Activated CD8-positive, alpha-beta memory T cell treated with anti-CD3 and anti-CD28 coated beads, Interleukin-2, amount 50 U/mL, for 1 hour (primary cell): Measurements from ENCODE around the gene HNRNPA1L2.
"Not testable (repeated sequence)": the region's sequence is repeated elsewhere in the genome, so short reads cannot be mapped to it uniquely, and the experiment has no call there.

Source experiments
- DNase-seq: peaks from one replicate; pipeline ENCODE4 v3.0.0-alpha.2; 2020; ENCODE audit errors: extremely low read depth

HNRNPA1L2 gene

DNA sequence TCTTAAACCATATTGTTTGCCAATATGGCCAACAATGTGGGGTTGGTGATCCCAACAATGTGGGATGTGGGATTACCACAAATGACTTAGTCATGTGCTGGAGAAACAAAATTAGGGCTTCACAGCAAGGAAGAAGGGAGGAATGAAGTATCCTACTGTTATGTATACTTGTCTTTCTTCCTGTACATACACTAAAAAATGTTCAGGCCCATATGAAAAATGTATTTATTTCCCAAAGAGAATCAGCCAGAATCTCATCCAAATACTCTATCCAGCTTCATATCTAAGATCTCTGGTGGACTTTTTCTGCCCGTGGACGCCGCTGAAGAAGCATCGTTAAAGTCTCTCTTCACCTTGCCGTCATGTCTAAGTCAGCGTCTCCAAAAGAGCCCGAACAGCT is at the start of gene HNRNPA1L2:
TSS of gene HNRNPA1L2 (plus strand) at position 301 of the 400 bp plus-strand sequence. CDS start at position 363, 62 bp downstream.
- DNase-seq = no peak

DNA sequence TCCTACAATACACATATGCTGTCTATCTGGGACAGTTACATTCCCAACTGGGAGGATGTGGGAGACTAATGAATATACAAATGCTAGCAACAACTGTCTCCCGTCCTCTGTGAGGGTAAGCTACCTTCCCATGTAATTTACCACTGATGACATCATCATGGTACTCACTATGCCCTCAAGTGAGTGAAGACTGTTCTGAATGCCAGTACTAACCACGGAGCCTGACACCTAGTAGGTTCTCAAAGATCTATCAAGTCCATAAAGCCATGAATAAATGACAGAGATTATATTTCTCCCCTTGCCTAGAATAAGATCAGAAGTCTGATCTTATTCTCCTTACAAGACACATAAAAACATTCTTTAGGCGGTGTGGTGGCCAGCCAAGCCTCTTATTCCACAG is 49.1 kb upstream of the HNRNPA1L2 start:
- DNase-seq = not testable (repeated sequence)

DNA sequence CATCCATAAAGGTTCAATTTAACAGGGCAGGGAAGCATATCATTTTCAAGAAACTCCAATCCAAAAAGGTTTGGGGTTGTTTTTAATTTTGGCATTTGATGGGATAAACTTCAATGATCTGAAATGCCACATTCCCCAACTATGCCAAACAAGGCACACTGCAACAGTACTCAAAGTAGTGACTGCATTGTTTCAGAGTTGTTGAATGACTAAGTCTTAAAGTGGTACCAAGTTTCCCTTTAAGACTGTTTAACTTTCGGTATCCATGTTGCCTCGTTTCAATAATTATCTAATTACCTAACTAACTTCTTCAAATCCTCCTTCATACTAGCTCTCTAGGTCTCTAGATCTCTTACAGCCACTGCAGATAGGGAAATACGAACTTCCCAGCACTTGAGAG is 48.4 kb upstream of the HNRNPA1L2 start:
- not testable (repeated sequence) for DNase-seq

DNA sequence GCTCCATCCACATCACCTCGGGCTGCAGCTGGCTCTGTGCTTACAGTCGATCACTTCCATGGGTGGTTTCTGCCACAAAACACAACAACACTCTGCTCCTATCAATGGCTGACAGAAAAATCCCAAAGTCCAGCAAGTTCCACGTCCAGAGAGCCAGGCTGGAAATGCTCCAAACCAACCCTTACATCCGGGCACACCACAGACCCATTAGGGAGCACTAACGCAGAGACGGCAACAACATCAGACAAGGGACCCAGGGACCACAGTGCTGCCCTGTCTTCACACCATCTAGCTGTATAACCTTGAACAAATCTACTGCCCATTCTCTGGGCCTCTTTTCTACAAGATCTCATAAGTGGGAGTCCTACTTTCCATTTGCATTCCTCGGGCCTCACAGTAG is 47.9 kb upstream of the HNRNPA1L2 start:
- DNase-seq = not testable (repeated sequence)

DNA sequence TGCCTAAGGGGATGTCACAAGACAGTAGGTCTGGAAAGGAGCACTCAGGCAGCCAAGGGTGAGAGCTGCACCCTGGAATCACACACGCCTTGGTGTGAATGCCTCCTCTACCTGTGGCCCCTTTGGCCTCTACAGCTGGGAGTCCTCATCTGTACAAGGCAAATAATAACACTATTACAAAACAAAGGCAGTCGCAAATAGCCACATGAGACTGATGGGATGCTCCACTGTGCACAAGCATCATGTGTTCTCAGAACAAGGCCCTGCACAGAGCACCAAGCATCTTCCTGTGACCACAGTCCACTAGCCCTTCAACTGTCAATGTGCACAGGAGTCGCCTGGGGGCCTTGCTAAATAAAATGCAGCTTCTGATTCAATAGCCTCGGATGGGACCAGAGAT is 44.6 kb upstream of the HNRNPA1L2 start:
- DNase-seq = no peak

DNA sequence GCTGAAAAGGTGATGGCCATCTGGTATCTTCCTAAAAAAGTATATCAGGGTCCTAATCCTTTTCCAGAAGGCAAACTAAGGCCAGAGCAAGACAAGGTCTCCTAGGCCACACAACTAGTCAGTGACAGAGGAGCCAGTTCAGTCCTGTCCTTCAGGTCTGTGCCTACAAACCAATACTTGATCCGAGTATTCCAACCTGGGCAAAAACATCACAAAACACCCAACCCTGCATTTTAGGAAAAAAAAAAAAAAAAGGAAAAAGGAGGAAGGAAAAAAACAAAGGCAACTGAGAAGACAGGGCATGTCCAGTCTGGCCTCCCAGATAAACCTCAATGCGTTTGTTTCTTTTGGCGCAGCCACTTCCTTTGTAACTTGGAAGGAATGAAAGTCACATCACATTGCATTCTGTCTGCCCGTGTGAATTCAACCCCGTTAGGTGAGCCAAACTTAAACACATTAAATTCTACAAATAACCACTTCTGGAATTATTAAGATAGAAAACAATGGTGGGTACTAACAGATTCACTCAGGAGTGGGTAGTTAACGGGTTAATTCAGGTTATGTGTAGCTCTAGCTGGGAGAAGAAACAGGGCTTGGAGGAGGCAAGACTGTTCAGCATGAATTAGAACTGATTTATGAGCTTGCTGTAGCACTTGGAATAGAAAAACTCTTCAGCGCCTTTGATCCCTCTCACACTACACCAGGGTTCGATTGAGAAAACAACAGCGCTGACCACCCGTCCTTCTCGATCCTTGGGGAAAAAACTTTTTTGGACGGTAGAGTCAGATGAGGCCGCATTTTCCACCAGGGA is 43.0 kb upstream of the HNRNPA1L2 start:
- DNase-seq = no peak

DNA sequence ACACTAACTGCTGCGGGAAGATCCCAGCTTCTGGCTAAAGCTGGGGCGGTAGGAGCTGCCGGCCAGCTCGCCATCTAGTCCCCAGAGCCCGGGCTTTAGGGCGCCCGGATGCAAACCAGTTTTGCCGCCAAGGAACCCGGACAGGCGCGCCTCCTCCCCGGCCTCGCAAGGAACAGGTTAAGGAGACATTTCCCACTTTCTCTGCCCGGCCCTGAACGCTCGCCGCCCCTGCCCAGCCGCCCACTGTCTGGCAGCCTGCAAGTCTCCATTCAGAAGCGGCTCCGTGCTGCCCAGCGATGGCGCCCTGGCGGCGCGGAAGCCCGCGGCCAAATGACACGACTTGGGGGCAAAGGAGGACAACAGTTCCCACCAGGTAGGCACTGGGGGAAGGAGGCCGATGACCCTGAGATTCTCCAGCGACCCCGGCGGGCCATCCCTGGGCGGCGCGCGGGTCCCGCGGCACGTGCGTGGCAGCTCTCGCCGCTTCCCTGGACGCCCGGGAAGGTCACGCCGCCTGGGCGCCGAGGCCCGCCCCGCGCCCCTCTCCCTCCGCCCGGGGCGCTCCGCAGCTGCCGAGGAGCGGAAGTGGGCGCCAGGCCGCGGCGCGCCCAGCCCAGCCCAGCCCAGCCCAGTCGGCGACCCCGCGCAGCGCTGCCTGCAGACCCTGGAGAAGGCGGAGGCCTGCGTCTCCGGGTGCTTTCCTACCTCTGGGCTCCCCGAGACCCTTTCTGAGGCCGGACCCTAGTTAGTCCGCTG is 42.2 kb upstream of the HNRNPA1L2 start:
- DNase-seq = no peak

DNA sequence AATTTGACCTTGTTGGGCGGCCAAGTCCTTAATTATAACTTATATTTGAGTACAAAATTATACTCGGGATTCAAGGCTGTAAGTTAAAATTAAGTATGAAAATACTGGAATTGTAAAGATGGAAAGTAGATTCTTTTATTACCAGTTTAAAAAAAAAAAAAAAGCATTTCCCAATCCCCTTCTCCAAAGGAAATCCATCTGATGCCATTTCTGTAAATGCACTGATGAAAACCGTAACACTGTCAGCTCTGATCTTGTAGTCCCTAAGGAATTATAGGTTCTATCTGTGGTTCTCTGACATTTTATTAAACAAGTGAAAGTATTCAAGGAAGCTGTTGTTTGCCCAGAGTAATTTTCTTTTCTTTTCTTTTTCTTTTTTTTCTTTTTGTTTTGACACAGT is 41.6 kb upstream of the HNRNPA1L2 start:
- DNase-seq = no peak

DNA sequence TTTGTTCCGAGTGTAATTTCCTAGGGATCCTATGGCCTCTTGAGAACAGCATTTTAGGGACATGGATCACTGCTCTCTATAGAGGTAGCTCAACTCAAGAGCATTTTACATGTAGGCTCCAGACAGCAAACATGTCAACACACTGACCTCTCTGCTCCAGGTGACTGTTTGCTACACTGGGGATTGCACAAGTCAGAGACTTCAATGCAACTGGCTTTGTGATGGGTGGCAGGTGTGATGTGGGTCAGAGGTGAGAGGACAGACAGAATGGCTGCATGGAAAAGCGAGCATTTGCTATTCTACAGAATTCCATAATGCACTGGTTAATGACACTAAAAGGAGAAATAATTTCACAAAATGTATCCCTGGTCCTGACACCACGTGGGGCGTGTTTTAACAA is 38.9 kb upstream of the HNRNPA1L2 start:
- DNase-seq = not testable (repeated sequence)

DNA sequence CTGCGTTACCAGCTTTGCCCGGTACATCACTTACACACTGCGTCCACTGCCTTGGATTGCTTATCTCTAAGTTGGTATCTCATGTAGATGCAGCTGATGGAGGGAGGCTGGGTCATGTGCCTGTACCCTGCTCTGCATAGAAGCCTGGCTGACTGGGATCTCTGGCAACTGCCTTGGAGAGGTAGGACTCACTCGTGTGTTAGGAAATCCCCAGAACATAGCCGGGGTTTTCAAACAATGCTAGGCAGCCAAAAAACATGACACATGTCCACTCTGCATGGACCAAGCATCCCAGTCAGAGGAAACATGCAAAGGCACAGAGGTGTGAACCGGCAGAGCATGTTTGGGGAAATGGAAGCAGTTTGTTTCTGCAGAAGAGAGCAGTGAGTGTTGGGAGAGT is 36.1 kb upstream of the HNRNPA1L2 start:
- not testable (repeated sequence) for DNase-seq

DNA sequence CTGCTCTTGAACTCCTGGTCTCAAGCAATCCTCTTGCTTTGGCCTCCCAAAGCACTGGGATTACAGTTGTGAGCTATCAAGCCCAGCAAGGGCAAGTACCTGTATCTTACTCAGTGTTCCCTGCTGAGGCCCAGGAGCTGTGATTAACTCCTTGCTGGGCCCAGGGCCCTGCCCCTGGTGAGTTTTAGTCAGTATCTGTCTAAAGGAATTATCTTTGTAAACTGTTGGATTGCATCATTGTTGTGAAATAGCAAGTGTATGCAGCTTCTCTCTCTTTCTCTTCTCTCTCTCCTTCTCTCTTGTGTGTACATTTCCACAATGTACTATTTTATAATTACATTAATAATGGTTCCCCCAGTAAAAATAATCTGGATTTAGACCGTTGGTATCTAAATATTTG is 35.4 kb upstream of the HNRNPA1L2 start:
- DNase-seq = not testable (repeated sequence)

DNA sequence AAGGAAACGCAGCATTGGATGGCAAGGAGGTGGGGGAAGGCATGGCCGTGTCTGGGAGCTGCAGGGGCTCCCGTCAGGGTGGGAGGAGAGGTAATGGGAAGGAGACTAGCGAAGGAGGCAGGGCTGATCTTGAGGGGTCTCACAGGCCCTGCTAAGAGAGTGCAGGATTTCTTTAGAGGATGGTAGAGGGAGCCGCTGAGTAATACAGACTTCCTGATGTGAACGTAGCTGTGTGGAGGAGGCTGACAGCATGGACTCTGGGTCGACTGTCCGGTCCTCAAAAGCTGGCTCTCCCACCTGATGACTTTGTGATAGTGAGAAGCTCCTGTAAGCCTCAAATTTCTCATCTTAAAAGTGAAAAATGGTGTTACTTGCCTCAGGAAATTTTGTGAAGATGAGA is 34.0 kb upstream of the HNRNPA1L2 start:
- DNase-seq = not testable (repeated sequence)

DNA sequence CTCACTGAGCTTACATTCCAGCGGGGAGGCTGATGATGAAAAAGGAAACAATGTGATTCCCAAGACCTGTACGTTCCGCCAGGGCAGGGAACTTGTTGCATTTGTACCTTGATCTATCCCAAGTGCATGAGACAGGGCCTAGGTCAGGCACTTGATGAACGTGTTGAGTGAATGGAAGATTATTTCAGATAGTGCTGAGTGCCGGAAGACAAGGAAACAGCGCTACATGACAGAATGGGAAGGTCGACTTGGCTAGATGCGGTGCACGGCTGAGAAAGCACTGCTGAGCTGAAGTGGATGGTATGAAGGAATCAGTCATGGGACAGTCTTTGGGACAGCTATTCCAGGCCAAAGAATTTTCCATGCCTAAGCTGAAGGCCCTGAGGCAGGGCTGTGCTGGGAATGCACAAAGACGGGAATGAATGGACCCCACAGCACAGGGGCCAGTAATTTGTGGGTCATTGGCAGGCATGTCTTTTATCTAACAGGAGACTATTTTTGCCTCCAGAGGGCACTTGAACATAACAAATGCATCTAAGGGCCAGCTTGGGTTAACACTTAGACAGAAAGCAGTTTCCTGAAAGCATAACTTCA is 33.1 kb upstream of the HNRNPA1L2 start:
- DNase-seq = not testable (repeated sequence)

DNA sequence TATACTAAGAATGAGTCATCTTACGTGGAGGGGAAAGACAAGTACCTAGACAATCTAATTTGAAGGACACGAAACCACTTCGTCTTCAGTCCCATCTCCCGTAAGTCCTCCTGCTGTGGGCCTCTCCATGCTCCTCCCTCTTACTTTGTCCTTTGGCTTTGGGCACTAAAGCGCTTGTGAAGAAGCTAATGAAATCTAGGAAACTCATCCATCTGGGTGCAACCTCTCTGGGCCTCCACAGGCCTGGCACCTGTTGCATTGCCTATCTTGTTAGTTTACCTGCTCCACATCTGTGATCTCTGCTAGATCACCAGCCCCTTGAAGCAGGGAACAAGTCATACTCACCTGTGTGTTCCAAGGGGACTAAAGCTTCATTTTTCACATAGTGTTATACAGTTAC is 32.1 kb upstream of the HNRNPA1L2 start:
- DNase-seq = not testable (repeated sequence)

DNA sequence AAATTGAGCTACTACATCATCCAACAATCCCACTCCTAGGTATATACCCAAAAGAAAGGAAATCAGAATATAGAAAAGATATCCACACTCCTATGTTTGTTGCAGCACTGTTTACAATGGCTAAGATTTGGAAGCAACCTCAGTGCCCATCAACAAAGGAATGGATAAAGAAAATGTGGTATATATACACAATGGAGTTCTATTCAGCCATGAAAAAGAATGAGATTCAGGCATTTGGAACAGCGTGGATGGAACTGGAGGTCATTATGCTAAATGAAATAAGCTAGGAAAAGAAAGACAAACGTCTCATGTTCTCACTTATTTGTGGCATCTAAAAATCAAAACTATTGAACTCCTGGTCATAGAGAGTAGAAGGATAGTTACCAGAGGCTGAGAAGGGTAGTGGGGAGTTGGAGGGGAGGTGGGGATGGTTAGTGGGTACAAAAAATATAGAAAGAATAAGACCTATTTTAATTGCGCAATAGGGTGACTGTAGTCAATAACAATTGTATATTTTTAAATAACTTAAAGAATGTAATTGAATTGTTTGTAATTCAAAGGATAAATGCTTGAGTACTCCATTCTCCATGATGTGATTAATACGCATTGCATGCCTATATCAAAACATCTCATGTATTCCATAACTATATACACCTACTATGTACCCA is 27.0 kb upstream of the HNRNPA1L2 start:
- no peak for DNase-seq

DNA sequence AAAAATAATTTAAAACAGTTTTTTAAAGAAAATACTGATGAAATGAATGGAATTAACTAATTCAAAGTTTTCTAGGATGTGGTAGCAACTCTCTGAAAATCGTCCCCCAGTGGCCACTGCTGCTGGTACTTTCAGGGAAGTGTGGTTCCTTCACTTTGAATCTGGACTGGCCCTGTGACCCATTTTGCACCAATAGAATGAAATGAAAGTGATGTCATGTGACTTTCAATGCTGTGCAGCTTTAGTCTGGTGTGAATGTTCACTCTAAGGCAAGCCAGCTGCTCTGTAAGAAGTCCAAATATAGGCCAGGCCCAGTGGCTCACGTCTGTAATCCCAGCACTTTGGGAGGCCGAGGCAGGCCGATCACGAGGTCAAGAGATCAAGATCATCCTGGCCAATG is 26.4 kb upstream of the HNRNPA1L2 start:
- DNase-seq = no peak

DNA sequence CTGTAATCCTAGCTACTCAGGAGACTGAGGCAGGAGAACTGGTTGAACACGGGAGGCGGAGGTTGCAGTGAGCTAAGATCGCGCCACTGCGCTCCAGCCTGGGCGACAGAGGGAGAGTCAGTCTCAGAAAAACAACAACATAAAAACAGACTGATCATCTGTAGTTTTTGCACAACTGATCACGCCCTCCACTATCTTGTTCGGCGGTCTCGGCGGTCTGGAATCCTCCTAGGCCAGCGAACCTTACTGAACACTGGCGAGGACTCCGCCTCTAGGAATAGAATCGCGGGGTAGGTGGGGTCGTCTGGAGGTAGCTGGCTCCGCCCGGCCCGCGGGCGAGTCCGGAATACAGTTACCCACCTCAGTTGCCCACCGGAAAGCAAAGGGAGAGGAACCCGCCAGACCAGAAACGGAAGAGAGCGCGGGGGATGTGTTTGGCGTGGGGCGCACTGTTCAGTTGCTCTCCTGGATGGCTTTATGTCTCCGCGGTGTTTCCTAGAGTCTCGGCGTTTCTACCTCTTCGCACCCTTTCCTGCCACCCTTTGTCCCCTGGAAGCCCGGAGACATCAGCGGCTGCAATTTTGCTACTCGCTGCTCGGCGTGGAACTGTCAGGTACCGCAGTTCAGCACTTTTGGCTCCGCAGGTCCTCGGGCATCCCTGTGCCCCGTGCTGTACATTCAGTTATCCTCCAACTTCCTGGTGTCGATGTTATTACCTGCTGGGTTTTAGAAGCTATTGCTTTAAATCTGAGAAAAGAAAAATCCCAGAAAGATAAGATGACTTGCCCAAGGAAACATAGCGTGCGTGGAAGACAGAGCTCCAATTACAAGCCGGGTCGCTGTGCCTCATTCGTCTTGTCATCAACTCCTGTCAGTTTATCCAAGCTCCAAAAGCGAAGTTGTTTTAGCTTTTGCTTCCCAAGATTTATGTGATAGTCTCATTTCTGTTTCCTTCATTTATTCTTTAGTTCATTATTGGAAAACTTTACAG is 24.9 kb upstream of the HNRNPA1L2 start:
- DNase-seq = peak; percentile 71

DNA sequence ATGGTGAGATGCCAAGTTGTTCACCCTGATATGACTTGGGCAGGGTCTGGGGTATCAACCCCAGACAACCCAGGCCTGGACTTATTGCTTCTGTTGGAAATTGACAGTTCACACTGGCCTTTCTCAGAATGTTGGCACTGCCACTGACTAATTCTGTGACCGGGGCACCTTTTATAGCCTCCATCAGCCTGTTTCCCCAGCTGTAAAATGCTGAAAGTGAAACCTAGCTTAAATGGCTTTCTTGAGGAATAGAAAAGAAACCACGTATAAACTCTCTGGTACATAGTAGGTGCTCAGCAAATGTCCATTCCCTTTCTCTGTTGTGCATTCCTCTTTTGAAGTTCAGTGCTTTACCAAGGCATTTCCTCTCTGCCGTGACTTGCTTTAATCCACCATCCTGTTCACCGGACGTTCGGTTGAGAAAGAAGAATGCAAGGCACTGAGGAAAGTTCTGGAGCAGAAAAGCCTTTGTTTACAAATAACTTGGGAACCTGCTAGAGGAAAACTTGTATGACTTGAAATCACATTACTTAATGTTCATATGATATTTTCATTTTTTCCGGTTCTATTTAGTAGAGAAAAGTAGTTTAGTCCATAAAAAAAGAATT is 11.0 kb upstream of the HNRNPA1L2 start:
- not testable (repeated sequence) for DNase-seq

DNA sequence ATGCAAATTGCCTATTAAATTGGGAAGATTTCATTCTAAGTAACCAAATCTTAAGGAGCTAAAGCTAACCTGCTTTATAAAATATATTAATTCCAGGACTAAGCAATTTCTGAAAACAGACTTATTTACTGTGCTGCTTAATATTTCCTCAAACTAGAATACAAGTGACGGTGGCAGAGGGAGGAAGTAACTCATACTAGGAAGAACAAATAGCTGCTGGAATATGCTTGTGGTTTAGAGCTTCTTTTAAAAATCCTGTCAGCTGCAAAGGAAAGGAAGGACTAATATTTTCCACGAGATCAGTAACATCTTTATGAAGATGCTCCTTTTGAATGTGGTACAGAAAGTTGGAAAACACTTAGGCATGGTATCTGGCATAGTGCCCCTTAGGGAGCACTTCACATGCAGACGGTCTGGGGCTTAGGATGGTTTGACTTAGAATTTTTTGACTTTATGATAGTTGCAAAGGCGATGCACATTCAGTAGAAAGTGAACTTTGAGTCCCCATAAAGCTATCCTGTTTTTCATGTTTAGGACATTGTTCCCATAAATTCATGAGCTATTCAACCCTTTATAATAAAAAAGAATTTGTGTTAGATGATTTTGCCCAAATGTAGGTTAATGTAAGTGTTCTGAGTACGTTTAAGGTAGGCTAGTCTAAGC is 3.4 kb upstream of the HNRNPA1L2 start:
- DNase-seq = no peak

DNA sequence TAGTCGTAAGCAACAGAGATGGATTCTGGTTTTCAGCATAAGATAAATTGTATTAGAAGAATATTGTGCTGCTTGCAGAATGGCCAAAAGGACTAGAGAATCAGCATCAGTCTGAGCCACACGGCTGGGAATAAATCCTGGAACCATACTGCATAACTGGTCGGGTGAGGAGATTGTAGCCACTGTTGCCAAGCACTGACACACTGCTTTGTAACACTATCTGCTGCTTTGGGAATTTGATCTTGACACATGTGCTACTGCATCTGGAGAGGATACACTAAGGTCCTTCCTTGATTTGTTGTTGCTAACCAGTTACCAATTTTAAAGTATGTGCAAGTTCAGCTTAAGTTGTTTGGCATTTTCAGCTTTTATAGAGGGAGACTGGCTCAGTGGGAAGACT is 1.9 kb downstream of the HNRNPA1L2 start:
- no peak for DNase-seq
